ENCODE results near the gene RALGDS.

DNA sequence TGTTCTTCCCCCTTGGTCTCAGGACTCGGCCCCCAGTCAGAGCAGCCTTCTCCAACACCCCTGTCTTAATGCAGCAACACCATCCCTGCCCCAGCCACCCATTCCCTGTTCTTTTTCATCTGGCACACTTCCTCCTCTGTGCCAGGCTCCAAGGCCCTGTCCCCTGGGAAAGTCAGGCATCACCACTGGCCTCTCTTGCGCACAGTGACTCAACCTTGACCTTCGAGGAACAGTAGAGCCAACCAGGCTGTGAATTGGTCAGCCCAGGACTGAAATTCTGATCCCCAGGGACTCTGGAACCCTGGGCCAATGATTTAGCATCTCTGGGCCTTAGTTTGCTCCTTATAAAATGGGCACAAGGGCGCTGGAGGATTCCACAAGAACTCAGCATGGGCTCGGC, 10.5 kb upstream of the RALGDS start:
- no peak for TF ChIP-seq POLR2A (IDR thresholded peaks at IDR 0.05)
- TF ChIP-seq, protein P1, sequence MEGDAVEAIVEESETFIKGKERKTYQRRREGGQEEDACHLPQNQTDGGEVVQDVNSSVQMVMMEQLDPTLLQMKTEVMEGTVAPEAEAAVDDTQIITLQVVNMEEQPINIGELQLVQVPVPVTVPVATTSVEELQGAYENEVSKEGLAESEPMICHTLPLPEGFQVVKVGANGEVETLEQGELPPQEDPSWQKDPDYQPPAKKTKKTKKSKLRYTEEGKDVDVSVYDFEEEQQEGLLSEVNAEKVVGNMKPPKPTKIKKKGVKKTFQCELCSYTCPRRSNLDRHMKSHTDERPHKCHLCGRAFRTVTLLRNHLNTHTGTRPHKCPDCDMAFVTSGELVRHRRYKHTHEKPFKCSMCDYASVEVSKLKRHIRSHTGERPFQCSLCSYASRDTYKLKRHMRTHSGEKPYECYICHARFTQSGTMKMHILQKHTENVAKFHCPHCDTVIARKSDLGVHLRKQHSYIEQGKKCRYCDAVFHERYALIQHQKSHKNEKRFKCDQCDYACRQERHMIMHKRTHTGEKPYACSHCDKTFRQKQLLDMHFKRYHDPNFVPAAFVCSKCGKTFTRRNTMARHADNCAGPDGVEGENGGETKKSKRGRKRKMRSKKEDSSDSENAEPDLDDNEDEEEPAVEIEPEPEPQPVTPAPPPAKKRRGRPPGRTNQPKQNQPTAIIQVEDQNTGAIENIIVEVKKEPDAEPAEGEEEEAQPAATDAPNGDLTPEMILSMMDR (IDR thresholded peaks at IDR 0.05), result no peak
- no peak for TF ChIP-seq POLR2AphosphoS5 (IDR thresholded peaks at IDR 0.05)

Data from gastroesophageal sphincter (tissue), 3 donors.